HG03575 (cell line): ENCODE data around the gene FOXP4.

Experiments used
- ATAC-seq: cut with Tn5 transposase; IDR thresholded peaks from one replicate; pipeline ENCODE4 v1.9.1; 2021; ENCODE audit not compliant: unreplicated experiment, insufficient number of reproducible peaks, low FRiP score; ENCODE audit errors: extremely low read depth

Gene FOXP4

DNA sequence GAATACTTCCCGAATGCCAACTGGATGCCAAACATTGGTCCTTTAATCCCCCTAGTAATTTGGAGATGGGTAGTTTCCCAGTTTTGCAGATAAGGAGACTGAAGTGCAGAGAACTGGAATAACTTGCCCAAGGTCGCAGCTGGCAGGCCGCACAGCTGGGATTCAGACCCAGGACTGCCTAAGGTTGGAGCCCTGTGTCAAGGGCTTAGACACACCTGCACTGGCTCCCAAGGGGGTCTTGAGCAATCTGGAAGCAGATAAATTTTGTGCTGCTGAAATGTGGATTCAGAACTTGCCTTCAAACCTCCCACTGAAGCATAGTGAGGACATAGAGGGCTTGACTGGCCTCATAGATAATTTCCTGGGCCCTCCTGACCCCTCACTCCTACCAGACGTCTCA lies 30.5 kb downstream of the FOXP4 start:
- no peak for ATAC-seq

- ATAC-seq, result no peak
Measured at GRCh38 chr6:41577356-41578216, 31.4 kb downstream of the FOXP4 start.

GRCh38 chr6:41578217-41579087 lies 32.3 kb downstream of the FOXP4 start:
- no peak for ATAC-seq

GRCh38 chr6:41579088-41579610 lies 33.0 kb downstream of the FOXP4 start:
- no peak for ATAC-seq

DNA sequence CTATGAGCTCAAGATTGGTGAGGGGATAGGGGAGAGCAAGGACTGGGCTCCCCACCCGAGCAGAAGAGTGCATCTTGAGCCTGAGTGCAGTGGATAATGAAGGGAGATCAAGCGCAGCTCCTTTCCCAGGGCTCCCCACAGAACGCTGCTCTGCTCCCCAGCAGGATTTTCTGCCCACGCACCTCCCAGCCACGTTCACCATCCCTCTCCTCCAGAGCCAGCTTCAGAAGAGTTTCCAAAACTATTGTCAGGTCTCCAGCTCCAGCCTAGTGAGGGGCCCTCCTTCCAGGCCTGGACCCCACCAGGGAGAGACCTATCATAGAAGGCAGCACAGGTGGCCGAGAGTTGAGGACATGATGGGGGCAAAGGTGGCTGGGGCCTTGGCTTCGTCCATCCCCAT lies 34.5 kb downstream of the FOXP4 start:
- ATAC-seq, result no peak

DNA sequence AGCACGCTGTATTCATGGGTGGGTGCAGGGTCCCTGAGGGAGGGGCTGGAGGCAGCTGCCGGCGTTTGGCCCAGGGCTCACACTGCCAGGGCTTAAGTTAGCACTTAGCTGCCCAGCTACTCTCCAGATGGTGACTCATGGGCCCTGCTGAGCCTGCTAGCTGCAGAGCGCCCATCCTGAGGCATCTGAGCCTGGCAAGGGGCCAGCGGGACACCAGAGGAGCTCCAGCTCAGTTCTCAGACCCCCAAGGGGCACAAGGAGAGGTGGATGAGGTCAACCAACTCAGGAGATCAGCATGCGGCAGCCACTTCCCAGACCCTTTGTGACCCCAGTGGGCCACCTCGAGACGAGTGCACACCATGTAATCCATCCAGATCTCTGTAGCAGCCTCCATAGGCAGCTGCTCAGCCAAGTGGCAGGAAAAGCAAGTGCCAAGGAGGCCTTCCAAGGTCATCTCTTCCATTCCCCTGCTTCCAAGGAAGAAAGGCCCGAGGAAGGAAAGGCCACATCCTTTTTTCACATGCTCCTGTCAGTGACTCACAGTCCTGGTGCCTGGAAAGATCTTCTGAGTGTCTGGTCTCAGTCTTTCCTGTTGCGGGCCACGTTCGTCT lies 35.3 kb downstream of the FOXP4 start:
- no peak for ATAC-seq

DNA sequence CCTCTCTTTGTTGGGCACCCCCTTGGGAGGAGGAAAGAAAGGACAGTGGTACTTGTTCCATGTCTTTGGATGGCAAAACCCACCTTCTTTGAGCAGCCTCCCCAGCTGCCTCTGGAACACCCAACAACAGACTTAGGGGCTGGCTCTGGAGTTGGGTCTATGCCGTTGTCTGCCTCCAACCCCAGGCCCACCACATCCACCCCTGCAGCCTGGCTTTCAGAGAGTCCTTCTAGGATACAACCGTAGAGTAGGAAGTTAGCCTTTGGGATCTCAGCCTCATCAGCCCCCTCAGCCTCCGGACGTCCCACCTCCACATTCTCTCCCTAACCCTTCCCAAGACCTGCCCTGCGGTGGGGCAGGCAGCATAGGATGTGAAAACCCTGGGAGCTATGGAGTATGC lies 36.4 kb downstream of the FOXP4 start:
- ATAC-seq, result no peak

- no peak for ATAC-seq
Measured at GRCh38 chr6:41583565-41583964, 37.4 kb downstream of the FOXP4 start.

DNA sequence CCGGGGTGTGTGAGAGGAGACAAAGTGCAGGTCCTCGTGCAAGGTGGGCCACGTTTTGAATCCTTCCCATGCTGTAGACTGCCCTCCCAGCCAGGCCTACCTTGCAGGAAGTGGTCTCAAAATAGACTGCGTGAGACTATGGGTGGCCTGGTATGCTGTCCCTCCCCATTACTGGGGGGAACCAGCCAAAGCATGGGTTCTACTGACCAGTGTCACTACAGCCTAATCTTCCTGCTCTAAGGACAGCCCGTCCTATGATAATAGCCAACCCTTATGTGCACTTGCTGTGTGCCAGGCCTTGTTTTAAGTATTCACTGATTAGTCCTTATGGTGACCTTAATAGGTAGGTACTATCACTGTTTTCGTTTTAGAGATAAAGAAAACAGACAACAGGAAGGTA lies 38.0 kb downstream of the FOXP4 start:
- no peak for ATAC-seq

- no peak for ATAC-seq
Measured at GRCh38 chr6:41584668-41585205, 38.6 kb downstream of the FOXP4 start.

DNA sequence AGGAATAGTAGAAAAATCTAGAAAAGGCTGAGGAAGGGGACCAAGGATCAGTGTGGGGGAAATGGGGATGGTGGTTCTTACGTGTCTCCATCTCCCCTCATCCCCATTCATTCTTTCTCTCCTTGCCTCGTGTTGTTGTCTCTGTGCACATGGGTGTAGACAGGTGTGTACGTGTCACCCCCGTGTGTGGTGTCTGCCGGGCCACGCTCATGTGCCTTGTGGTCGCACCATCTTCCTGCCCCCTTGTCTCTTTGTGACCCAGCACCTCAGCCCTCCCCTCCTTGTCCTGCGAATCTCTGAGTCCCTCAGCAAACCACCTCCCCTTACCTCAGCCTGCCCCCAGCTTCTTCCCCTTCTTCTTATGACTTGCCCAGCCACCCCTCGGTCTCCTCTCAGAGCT lies 39.4 kb downstream of the FOXP4 start:
- no peak for ATAC-seq

DNA sequence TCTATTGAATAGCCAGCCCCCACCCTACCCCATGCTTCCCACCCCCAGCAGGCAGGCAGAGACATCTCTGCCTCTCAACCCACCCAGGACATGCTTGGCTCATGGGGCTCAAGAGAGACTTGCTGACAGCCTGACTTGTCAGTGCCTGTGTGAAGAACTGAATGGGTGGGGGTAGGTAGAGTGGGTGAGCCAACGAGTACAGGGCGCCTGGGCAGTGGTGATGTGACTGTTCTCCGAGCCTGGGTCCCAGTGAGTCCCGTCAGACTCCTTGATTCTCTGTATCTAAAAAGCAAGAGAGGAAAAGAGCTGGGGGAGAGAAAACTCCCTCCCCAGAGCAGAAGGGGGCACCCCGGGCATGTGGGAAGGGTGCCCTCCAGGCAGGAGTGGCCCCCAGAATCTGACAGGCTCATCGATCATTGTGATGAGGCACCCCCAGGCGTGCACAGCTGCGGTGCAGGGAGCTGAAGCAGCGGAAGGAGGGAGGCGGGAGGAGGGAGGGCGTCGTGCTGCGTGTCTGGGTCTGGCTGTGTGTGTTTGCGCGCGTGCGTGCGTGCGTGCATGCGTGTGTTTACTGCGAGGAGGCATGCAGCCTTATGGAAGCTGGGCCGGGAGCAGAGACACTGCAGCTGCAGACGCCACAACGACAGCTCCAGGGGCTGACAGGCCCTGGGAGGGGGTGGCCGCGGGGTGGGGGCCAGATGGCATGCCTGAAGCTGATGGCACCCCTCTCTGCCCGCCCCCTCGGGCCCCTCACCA lies 40.2 kb downstream of the FOXP4 start:
- no peak for ATAC-seq

DNA sequence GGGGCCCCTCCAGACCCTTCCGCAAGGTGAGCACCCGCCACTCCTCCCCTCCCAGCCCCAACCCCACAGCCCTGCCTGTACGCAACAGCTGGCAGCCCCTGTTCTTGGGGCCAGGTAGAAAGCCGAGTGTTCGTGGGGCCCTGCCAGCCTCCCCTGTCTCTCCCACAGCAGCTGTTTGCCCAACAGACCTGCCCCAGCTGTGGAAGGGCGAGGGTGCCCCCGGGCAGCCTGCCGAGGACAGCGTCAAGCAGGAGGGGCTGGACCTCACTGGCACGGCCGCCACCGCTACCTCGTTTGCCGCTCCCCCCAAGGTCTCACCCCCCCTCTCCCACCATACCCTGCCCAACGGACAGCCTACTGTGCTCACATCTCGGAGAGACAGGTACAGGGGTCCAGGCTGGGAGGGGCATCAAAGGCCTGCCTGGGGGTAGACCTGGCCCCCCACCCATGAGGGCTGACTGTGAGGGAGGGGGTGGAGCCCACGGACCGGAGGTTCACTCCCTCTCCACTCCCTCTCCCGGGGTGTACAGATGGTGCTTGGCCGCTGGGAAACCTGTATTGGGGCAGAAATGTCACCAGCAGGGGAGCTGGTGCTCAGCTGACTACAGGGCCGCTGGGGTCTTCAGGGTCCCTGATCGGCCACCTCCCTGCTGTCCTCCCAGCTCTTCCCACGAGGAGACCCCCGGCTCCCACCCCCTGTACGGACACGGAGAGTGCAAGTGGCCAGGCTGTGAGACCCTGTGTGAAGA lies 41.1 kb downstream of the FOXP4 start:
- ATAC-seq, result no peak

DNA sequence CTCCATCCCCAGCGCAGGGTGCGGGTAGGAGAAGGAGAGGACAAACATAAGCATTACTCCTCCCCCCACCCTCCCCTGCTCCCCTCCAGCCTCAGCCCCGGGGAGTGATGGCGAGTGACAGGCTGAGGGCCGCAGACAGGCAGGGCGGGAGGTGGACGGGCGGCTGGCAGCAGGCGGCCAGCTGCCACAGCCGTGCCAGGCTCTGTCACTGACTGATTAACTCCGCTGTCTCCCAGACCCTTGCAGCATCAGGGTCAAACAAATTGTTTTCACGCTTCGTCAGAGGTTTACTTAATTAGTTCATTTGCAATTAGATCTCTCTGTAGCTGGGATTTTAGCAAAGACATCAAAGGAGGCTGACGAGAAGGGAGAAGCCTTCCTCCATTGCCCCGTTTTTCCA lies 41.9 kb downstream of the FOXP4 start:
- no peak for ATAC-seq

DNA sequence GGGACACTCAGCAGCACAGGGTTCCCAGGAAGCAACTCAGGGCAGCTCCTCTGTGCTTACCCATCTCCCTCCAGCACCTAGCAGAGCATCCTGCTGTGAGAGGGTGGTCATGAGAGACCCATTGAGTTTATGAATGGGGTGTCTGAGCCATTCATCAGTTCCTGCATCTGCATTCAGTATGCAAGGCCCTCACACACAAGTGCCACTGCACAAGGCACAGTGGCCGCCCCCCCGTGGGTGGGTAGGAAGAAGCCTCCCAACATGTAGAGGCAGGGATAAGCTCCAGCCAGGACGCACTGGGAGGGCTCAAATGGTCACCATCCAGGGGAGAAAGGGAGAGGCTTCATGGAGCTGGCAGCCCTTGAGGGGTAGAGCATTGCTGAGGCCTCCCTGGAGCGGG lies 43.0 kb downstream of the FOXP4 start:
- ATAC-seq, result no peak

GRCh38 chr6:41589636-41590622 lies 43.7 kb downstream of the FOXP4 start:
- ATAC-seq, result no peak

DNA sequence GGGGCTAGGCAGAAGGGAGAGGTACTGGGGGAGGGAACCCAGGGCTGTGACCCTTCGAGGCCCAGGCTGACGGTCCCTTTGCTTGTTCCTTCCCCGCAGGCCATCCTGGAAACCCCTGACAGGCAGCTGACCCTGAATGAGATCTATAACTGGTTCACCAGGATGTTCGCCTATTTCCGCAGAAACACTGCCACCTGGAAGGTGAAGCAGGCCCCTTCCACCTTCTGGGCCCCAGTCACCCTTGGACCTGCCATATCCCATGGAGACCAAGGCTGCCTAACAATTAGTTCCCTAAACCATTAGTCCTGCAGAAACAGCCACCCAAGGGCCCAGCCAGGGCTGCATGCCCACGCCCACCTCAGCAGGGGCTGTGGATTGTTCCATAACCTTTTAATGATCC lies 44.9 kb downstream of the FOXP4 start:
- no peak for ATAC-seq
